Mucosa of descending colon (tissue), 3 donors: ENCODE results near the gene OPA1. TPM values are rescaled to one million over a fixed set of nuclear protein-coding genes. Genes with fewer than 3 reads are reported as not detected.
A peak's percentile ranks its signal among the peaks of the same experiment; 100 is the strongest.

ENCODE experiments used
- ATAC-seq: fragments of 200-7000 bp; cut with Tn5 transposase; one replicate; pipeline ENCODE4 v1.9.1; 2020; ENCODE audit warnings: mild to moderate bottlenecking, moderate library complexity
- DNase-seq, 3 donors: peaks; one replicate each; pipeline ENCODE4 v3.0.0-alpha.2; 2020
- H3K36me3 ChIP-seq: fragments of 200-600 bp; one replicate; pipeline ENCODE4 v1.8.0; 2021; ENCODE audit warnings: low read depth, mild to moderate bottlenecking
- H3K4me1 ChIP-seq: fragments of 200-600 bp; one replicate; pipeline ENCODE4 v1.8.0; 2021; ENCODE audit warnings: low read depth, mild to moderate bottlenecking
- H3K4me3 ChIP-seq: fragments of 200-600 bp; one replicate; pipeline ENCODE4 v1.8.0; 2021; ENCODE audit warnings: mild to moderate bottlenecking
- H3K9me3 ChIP-seq: fragments of 200-600 bp; one replicate; pipeline ENCODE4 v1.8.0; 2021; ENCODE audit warnings: mild to moderate bottlenecking
- CTCF ChIP-seq: fragments of 200-600 bp; IDR thresholded peaks from one replicate; pipeline ENCODE4 v1.8.0; 2022; ENCODE audit warnings: antibody characterized with exemption, mild to moderate bottlenecking
- intact Hi-C, 2 donors: fragments of 100-400 bp; cut with DNase I in 1 of 2; cut with micrococcal nuclease in 1 of 2; formaldehyde crosslinking; loops; one replicate each; pipeline versions ENCODE4 v1.11.0 to v1.11.1; 2022; cut with DNase I, micrococcal nuclease
- total RNA-seq, 3 donors: library from RNA; stranded (reverse); fragmentation: NEBNext Ultra II Directional in 2 of 3; extraction: Animal tissue kit (Norgen Biotek cat#: 25700) in 2 of 3; gene quantifications; one replicate each; pipeline versions ENCODE4 v1.2.1 to v1.2.4, GENCODE V29; 2021 to 2023
- donor health status: DM: no; HTN: no; CAD: no; lungs with moderate emphysema.
- donor health status: DM: no; HTN: no; CAD: no.
- donor health status: DM: no; HTN: yes; CAD: no.

Gene OPA1
- total RNA-seq, 3 donors from 2014 or later = 67.8 to 90.8 (median 82.1) TPM

DNA sequence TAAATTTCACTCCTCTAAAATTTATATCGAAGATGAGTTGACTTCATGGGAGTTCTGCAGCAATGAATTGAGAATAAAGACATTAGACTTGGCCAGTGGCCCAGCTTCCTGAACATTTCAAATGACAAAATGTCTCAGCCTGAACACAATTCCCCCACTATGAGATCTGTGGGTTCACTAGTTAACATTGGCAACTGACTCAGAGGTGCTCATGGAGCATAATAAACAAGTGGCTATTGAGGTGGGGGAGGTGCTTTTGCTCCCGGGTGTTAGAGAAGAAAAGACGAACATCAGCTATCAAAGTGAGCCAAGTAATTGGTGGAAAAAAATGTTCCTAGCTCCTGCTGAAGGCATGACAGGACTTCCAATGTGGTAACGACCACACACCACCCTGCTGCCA is 44.6 kb upstream of the OPA1 start:
- ATAC-seq (no peak), DNase-seq (no peak)
- intact Hi-C loops = no loop called here
- no peak for TF ChIP-seq CTCF
- H3K4me1 ChIP-seq = no peaks in the 10 kb centered on the region
- no peak overlapping the region for H3K4me3 ChIP-seq
- H3K36me3 ChIP-seq = no peaks in the 10 kb centered on the region
- H3K9me3 ChIP-seq = peaks cover 11% of the 10 kb centered on the region

GRCh38 chr3:193552923-193553322 is 40.1 kb upstream of the OPA1 start:
- ATAC-seq (no peak), DNase-seq (no peak)
- H3K36me3 ChIP-seq = no peaks in the 10 kb centered on the region
- intact Hi-C loops = no loop called here
- no peak overlapping the region for H3K4me3 ChIP-seq
- peaks cover 4% of the 10 kb centered on the region for H3K4me1 ChIP-seq
- no peak for TF ChIP-seq CTCF
- no peaks in the 10 kb centered on the region for H3K9me3 ChIP-seq

DNA sequence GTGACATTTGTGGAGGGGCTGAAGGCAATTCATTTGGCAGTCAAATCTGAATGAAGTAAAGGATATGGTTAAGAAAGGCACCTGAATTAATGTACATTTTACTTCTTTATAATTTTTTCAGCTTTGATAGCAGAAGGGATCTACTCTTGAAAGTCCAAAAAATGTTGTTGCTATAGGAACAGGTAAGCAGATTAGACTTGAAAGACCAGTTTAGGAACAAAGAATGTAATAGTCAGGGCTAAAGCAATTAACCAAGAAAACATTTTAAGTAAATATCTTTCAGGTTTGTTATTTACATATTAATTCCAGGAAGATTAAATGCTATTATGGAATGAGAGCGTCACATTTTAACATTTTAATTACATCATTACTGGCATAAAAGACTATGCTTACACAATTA is 39.4 kb upstream of the OPA1 start:
- DNase-seq = no peak
- Histone ChIP-seq H3K4me1 (peaks cover 4% of the 10 kb centered on the region), H3K9me3 (no peaks in the 10 kb centered on the region), H3K4me3 (no peak overlapping the region), H3K36me3 (no peaks in the 10 kb centered on the region)
- intact Hi-C loops = no loop called here
- no peak for TF ChIP-seq CTCF
- ATAC-seq = no peak

DNA sequence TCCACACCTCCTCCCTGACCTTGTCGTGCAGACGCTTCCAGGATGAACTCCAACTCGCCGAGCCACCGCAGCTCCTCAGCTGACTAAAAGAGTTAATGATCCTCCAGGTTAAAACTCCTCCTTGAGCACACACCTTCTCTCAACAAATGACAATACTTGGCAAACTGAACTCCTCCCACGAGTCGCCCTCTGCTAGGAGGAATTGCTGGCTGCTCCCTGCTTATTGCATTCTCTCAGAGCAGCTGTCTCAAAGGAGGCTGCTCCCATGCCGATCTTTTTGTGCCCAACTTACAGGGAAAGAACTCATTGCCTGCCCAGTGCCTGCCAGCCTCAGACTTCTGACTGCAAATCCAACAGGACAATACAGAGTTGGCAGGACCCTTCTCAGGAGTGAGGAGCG is 38.2 kb upstream of the OPA1 start, which contains the start of gene ATP13A4:
Gene ATP13A4, minus strand, starts transcription at position 85 of the 400 bp plus-strand sequence. CDS start 96 bp downstream, outside the sequence.
- H3K36me3 ChIP-seq = no peaks in the 10 kb centered on the region
- no peaks in the 10 kb centered on the region for H3K9me3 ChIP-seq
- no peak for TF ChIP-seq CTCF
- no peak within 1 kb of the TSS for H3K4me3 ChIP-seq
- intact Hi-C loops = no loop called here
- ATAC-seq = peak; percentile 92
- peak; percentile 77 to 83 (median 77) for DNase-seq
- peaks cover 4% of the 10 kb centered on the region for H3K4me1 ChIP-seq

GRCh38 chr3:193556841-193557240 is 36.2 kb upstream of the OPA1 start:
- Histone ChIP-seq H3K9me3 (no peaks in the 10 kb centered on the region), H3K4me1 (peaks cover 4% of the 10 kb centered on the region), H3K4me3 (no peak overlapping the region), H3K36me3 (no peaks in the 10 kb centered on the region)
- intact Hi-C loops = no loop called here
- ATAC-seq (peak; percentile 76), DNase-seq (peak in 2 of 3 donors; percentile 48 to 86)
- TF ChIP-seq CTCF = no peak

DNA sequence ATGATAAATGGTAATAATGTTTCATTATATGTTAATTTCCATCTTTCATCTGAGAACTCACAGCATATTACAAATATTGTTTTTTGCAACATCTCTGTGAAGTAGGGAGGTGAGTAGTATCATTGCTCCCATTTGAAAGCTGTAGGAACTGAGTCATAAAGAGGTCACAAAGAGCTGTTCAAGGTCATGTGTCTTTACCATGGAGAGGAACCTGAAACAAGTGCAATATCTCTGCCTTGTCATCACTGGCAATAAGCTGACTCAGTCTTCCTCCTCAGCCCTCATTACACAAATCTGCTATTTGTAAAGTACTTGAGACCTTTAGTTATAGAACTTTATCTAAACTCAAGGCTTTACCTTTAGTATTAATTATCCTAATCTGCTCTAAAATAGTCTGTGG is 33.9 kb upstream of the OPA1 start:
- TF ChIP-seq CTCF = no peak

More for the DNA sequence above, 33.9 kb upstream of the OPA1 start:
- H3K36me3 ChIP-seq = no peaks in the 10 kb centered on the region
- ATAC-seq (no peak), DNase-seq (no peak)
- no peak overlapping the region for H3K4me3 ChIP-seq
- H3K9me3 ChIP-seq = no peaks in the 10 kb centered on the region
- intact Hi-C loops = no loop called here
- peaks cover 4% of the 10 kb centered on the region for H3K4me1 ChIP-seq
